Vagina (tissue), 2 donors: Measurements from ENCODE around the gene PNMA8C. TPM values are rescaled to one million over a fixed set of nuclear protein-coding genes. Genes with fewer than 3 reads are reported as not detected.
"Not testable (repeated sequence)": the region's sequence is repeated elsewhere in the genome, so short reads cannot be mapped to it uniquely, and the experiment has no call there.

Source experiments
- DNase-seq, 2 donors: peaks; one replicate each; pipeline ENCODE4 v3.0.0-alpha.2; 2017; ENCODE audit errors: extremely low spot score in 2 of 2
- H3K27ac ChIP-seq: fragments of 200-600 bp; sonication (generic); one replicate; pipeline ENCODE4 v1.5.1; 2019
- H3K27me3 ChIP-seq: fragments of 200-600 bp; sonication (generic); one replicate; pipeline ENCODE4 v1.5.1; 2019
- H3K36me3 ChIP-seq, 2 donors: fragments of 200-600 bp; sonication (generic); one replicate each; pipeline ENCODE4 v1.5.1; 2017 to 2019
- H3K4me1 ChIP-seq: fragments of 200-600 bp; sonication (generic); one replicate; pipeline ENCODE4 v1.5.1; 2019
- H3K4me3 ChIP-seq, 2 donors: fragments of 200-600 bp; sonication (generic); 1 replicate in 1 of 2; 2 replicates in 1 of 2; pipeline ENCODE4 v1.5.1; 2016 to 2019
- H3K9me3 ChIP-seq: fragments of 200-600 bp; sonication (generic); one replicate; pipeline ENCODE4 v1.5.1; 2019
- CTCF ChIP-seq, 3 experiments: fragments of 450-650 bp in 2 of 3; fragments of 200-600 bp in 1 of 3; sonication (generic) in 1 of 3; IDR thresholded peaks; one replicate each; pipeline ENCODE4 v1.5.1; 2017 to 2019; ENCODE audit warnings: antibody characterized with exemption in 3 of 3, mild to moderate bottlenecking in 2 of 3, moderate library complexity in 2 of 3
- POLR2A ChIP-seq, 2 donors: fragments of 450-650 bp; IDR thresholded peaks; one replicate each; pipeline ENCODE4 v1.6.1; 2017; ENCODE audit warnings: antibody characterized with exemption in 2 of 2, mild to moderate bottlenecking in 2 of 2, moderate library complexity in 2 of 2
- POLR2AphosphoS5 ChIP-seq, 2 donors: sonication (generic); formaldehyde crosslinking; IDR thresholded peaks; one replicate each; pipeline ENCODE4 v1.9.0; 2017; ENCODE audit warnings: antibody characterized with exemption in 2 of 2, mild to moderate bottlenecking in 2 of 2, low read depth in 1 of 2; ENCODE audit not compliant: insufficient read depth in 1 of 2
- intact Hi-C: fragments of 100-400 bp; cut with DNase I; formaldehyde crosslinking; loops from one replicate; pipeline ENCODE4 v1.15.1; 2023
- total RNA-seq: library from RNA; depleted of rRNA; stranded (reverse); fragments of >200 nt; gene quantifications from one replicate; pipeline ENCODE4 v1.2.3, GENCODE V29; 2016

PNMA8C gene
- total RNA-seq, 1 donor from 2014 or later: 0.25 TPM

- no peak overlapping the region for H3K4me3 ChIP-seq
- no peak for TF ChIP-seq POLR2A (IDR thresholded peaks at IDR 0.05)
- no peak for TF ChIP-seq CTCF (IDR thresholded peaks at IDR 0.05)
- TF ChIP-seq POLR2AphosphoS5 (IDR thresholded peaks at IDR 0.05; ENCODE audit: insufficient read depth in 1 of 2, low read depth in 1 of 2): no peak
- H3K27me3 ChIP-seq: no peaks in the 10 kb centered on the region
- no peaks in the 10 kb centered on the region for H3K9me3 ChIP-seq
- no peak overlapping the region for H3K27ac ChIP-seq
- peaks cover 14% of the 10 kb centered on the region for H3K4me1 ChIP-seq
- DNase-seq: no peak
- H3K36me3 ChIP-seq: no peaks in the 10 kb centered on the region
- intact Hi-C loops: no loop called here
Measured at GRCh38 chr19:46422344-46422743, 6.4 kb downstream of the PNMA8C start.

- Histone ChIP-seq H3K27me3 (no peaks in the 10 kb centered on the region), H3K4me3 (no peak overlapping the region), H3K27ac (no peak overlapping the region), H3K36me3 (no peaks in the 10 kb centered on the region), H3K9me3 (no peaks in the 10 kb centered on the region), H3K4me1 (peaks cover 12% of the 10 kb centered on the region)
- no peak for DNase-seq
- no peak for TF ChIP-seq POLR2A (IDR thresholded peaks at IDR 0.05)
- TF ChIP-seq POLR2AphosphoS5 (IDR thresholded peaks at IDR 0.05; ENCODE audit: insufficient read depth in 1 of 2, low read depth in 1 of 2): no peak
- no peak for TF ChIP-seq CTCF (IDR thresholded peaks at IDR 0.05)
- intact Hi-C loops: no loop called here
Measured at GRCh38 chr19:46420056-46420455, 8.7 kb downstream of the PNMA8C start.

GRCh38 chr19:46415804-46416709 is 12.7 kb downstream of the PNMA8C start:
- H3K27ac ChIP-seq: peak overlapping the region; percentile 72
- DNase-seq, H3K27me3 ChIP-seq, H3K36me3 ChIP-seq, H3K9me3 ChIP-seq, intact Hi-C loops: not testable (repeated sequence)
- TF ChIP-seq POLR2AphosphoS5 (IDR thresholded peaks at IDR 0.05; ENCODE audit: insufficient read depth in 1 of 2, low read depth in 1 of 2): peak in 1 of 2 donors; percentile 57
- H3K4me3 ChIP-seq: peak overlapping the region; percentile 35 to 46
- H3K4me1 ChIP-seq: peaks cover 40% of the 10 kb centered on the region

- peaks cover 50% of the 10 kb centered on the region for H3K4me1 ChIP-seq
- intact Hi-C loops, H3K36me3 ChIP-seq, H3K27me3 ChIP-seq, H3K27ac ChIP-seq, DNase-seq, H3K9me3 ChIP-seq, H3K4me3 ChIP-seq: not testable (repeated sequence)
Measured at GRCh38 chr19:46414899-46415298, 13.8 kb downstream of the PNMA8C start.

- Histone ChIP-seq H3K27ac (peak within 1 kb of the TSS; percentile 79), H3K36me3 (no peaks in the 10 kb centered on the region), H3K4me3 (peak within 1 kb of the TSS; percentile 54 to 58), H3K9me3 (no peaks in the 10 kb centered on the region), H3K4me1 (peaks cover 60% of the 10 kb centered on the region), H3K27me3 (no peaks in the 10 kb centered on the region)
- no peak for DNase-seq
- TF ChIP-seq CTCF (IDR thresholded peaks at IDR 0.05) (no peak), POLR2A (IDR thresholded peaks at IDR 0.05) (peak in 1 of 2 donors; percentile 89), POLR2AphosphoS5 (IDR thresholded peaks at IDR 0.05; ENCODE audit: insufficient read depth in 1 of 2, low read depth in 1 of 2) (peak; percentile 24 to 97)
- intact Hi-C loops: no loop called here
Measured at GRCh38 chr19:46413262-46414031, 15.3 kb downstream of the PNMA8C start, which contains the start of gene CCDC8. Gene CCDC8 (minus strand): TSS chr19:46413564. CDS start chr19:46412810, 754 bp downstream.
